ENCODE measurements around the gene SLC12A7. TPM values are rescaled to one million over a fixed set of nuclear protein-coding genes. Genes with fewer than 3 reads are reported as not detected.
A peak's percentile ranks its signal among the peaks of the same experiment; 100 is the strongest.

The SLC12A7 gene
- total RNA-seq, 5 donors from 2014 or later (not counting 1 experiment from before 2014, with no cell fraction given) = 33.7 to 97.4 (median 41.2) TPM

- Histone ChIP-seq H3K4me1 (ENCODE audit: control insufficient read depth in 1 of 2, extremely low read depth in 1 of 2, insufficient read depth in 2 of 2, low read length in 2 of 2) (peaks cover 0 to 10% of the 10 kb centered on the region in 2 experiments), H3K4me3 (ENCODE audit: control insufficient read depth in 1 of 2, extremely low read depth in 1 of 2, low read length in 1 of 2) (no peak overlapping the region), H3K36me3 (ENCODE audit: control insufficient read depth in 2 of 2, extremely low read depth in 1 of 2, insufficient read depth in 1 of 2, low read length in 1 of 2) (no peaks in the 10 kb centered on the region), H3K27me3 (replicated peaks in 1 of 2; ENCODE audit: control insufficient read depth in 2 of 2, extremely low read depth in 1 of 2, insufficient read depth in 2 of 2, low read length in 1 of 2) (peaks cover 6 to 69% of the 10 kb centered on the region in 2 experiments), H3K9me3 (no peaks in the 10 kb centered on the region), H3K27ac (ENCODE audit: low read length) (no peak overlapping the region)
- H3K9me3 Mint-ChIP-seq = no peaks in the 10 kb centered on the region
- no peak for DNase-seq
- WGBS (ENCODE audit: insufficient coverage) = 81% methylated on average over 9 of the region's 12 CpGs
- H3K27me3 Mint-ChIP-seq = peaks cover 15 to 33% of the 10 kb centered on the region in 2 donors
- no peak overlapping the region for H3K4me3 Mint-ChIP-seq
- CTCF ChIA-PET = no interaction called here
- peaks cover 7 to 16% (median 9%) of the 10 kb centered on the region in 3 donors for H3K4me1 Mint-ChIP-seq
- no peak for ATAC-seq (replicated peaks in 1 of 4)
- H3K36me3 Mint-ChIP-seq = no peaks in the 10 kb centered on the region
- no peak overlapping the region for H3K27ac Mint-ChIP-seq
- POLR2A ChIA-PET = no interaction called here
Observed at GRCh38 chr5:1012313-1012841, 99.5 kb downstream of the SLC12A7 start.

GRCh38 chr5:1011741-1012312 is 100.0 kb downstream of the SLC12A7 start:
- peaks cover 7 to 19% (median 9%) of the 10 kb centered on the region in 3 donors for H3K4me1 Mint-ChIP-seq
- H3K4me3 Mint-ChIP-seq = no peak overlapping the region
- ATAC-seq (replicated peaks in 1 of 4) (no peak), DNase-seq (peak in 1 of 35 experiments; percentile 2)
- 89% methylated on average over 14 of the region's 19 CpGs for WGBS (ENCODE audit: insufficient coverage)
- peaks cover 6 to 75% of the 10 kb centered on the region in 2 experiments for H3K27me3 ChIP-seq (replicated peaks in 1 of 2; ENCODE audit: control insufficient read depth in 2 of 2, extremely low read depth in 1 of 2, insufficient read depth in 2 of 2, low read length in 1 of 2)
- H3K4me3 ChIP-seq (ENCODE audit: control insufficient read depth in 1 of 2, extremely low read depth in 1 of 2, low read length in 1 of 2) = no peak overlapping the region
- no peak overlapping the region for H3K27ac ChIP-seq (ENCODE audit: low read length)
- no peaks in the 10 kb centered on the region for H3K36me3 ChIP-seq (ENCODE audit: control insufficient read depth in 2 of 2, extremely low read depth in 1 of 2, insufficient read depth in 1 of 2, low read length in 1 of 2)
- peaks cover 19 to 39% of the 10 kb centered on the region in 2 donors for H3K27me3 Mint-ChIP-seq
- ChIA-PET POLR2A (no interaction called here), CTCF (no interaction called here)
- H3K27ac Mint-ChIP-seq = no peak overlapping the region
- H3K9me3 ChIP-seq = no peaks in the 10 kb centered on the region
- H3K36me3 Mint-ChIP-seq = no peaks in the 10 kb centered on the region
- H3K9me3 Mint-ChIP-seq = no peaks in the 10 kb centered on the region
- H3K4me1 ChIP-seq (ENCODE audit: control insufficient read depth in 1 of 2, extremely low read depth in 1 of 2, insufficient read depth in 2 of 2, low read length in 2 of 2) = peaks cover 0 to 10% of the 10 kb centered on the region in 2 experiments

- Mint-ChIP-seq H3K9me3 (no peaks in the 10 kb centered on the region), H3K36me3 (no peaks in the 10 kb centered on the region), H3K27me3 (peaks cover 19 to 45% of the 10 kb centered on the region in 2 donors), H3K27ac (no peak overlapping the region), H3K4me1 (peaks cover 7 to 20% (median 9%) of the 10 kb centered on the region in 3 donors), H3K4me3 (no peak overlapping the region)
- H3K27me3 ChIP-seq (replicated peaks in 1 of 2; ENCODE audit: control insufficient read depth in 2 of 2, extremely low read depth in 1 of 2, insufficient read depth in 2 of 2, low read length in 1 of 2) = peaks cover 6 to 81% of the 10 kb centered on the region in 2 experiments
- ChIA-PET POLR2A (no interaction called here), CTCF (no interaction called here)
- no peak overlapping the region for H3K27ac ChIP-seq (ENCODE audit: low read length)
- 62% methylated on average over 11 of the region's 11 CpGs for WGBS (ENCODE audit: insufficient coverage)
- no peaks in the 10 kb centered on the region for H3K36me3 ChIP-seq (ENCODE audit: control insufficient read depth in 2 of 2, extremely low read depth in 1 of 2, insufficient read depth in 1 of 2, low read length in 1 of 2)
- ATAC-seq (replicated peaks in 1 of 4) (peak in 1 of 4 experiments; percentile 65), DNase-seq (peak in 27 of 35 experiments; percentile 8 to 61 (median 38))
- no peak overlapping the region for H3K4me3 ChIP-seq (ENCODE audit: control insufficient read depth in 1 of 2, extremely low read depth in 1 of 2, low read length in 1 of 2)
- no peaks in the 10 kb centered on the region for H3K9me3 ChIP-seq
- H3K4me1 ChIP-seq (ENCODE audit: control insufficient read depth in 1 of 2, extremely low read depth in 1 of 2, insufficient read depth in 2 of 2, low read length in 2 of 2) = peaks cover 0 to 10% of the 10 kb centered on the region in 2 experiments
Observed at GRCh38 chr5:1011226-1011631, 100.6 kb downstream of the SLC12A7 start.

GRCh38 chr5:1010641-1011046 is 101.2 kb downstream of the SLC12A7 start:
- Histone ChIP-seq H3K9me3 (no peaks in the 10 kb centered on the region), H3K27ac (ENCODE audit: low read length) (no peak overlapping the region), H3K36me3 (ENCODE audit: control insufficient read depth in 2 of 2, extremely low read depth in 1 of 2, insufficient read depth in 1 of 2, low read length in 1 of 2) (no peaks in the 10 kb centered on the region), H3K4me1 (ENCODE audit: control insufficient read depth in 1 of 2, extremely low read depth in 1 of 2, insufficient read depth in 2 of 2, low read length in 2 of 2) (peaks cover 0 to 16% of the 10 kb centered on the region in 2 experiments), H3K4me3 (ENCODE audit: control insufficient read depth in 1 of 2, extremely low read depth in 1 of 2, low read length in 1 of 2) (no peak overlapping the region), H3K27me3 (replicated peaks in 1 of 2; ENCODE audit: control insufficient read depth in 2 of 2, extremely low read depth in 1 of 2, insufficient read depth in 2 of 2, low read length in 1 of 2) (peaks cover 6 to 85% of the 10 kb centered on the region in 2 experiments)
- H3K4me1 Mint-ChIP-seq = peaks cover 7 to 24% (median 12%) of the 10 kb centered on the region in 3 donors
- H3K27me3 Mint-ChIP-seq = peaks cover 23 to 51% of the 10 kb centered on the region in 2 donors
- CTCF ChIA-PET = interaction anchor here in 1 of 2 donors (1.8 kb wide), 1 partner anchor 87 kb away, joined by 4 read pairs; no protein-coding TSS in a partner anchor
- 74% methylated on average over 9 of the region's 13 CpGs for WGBS (ENCODE audit: insufficient coverage)
- ATAC-seq (replicated peaks in 1 of 4) (no peak), DNase-seq (peak in 1 of 35 experiments; percentile 2)
- H3K4me3 Mint-ChIP-seq = peak overlapping the region in 1 of 3 donors; percentile 46
- no peak overlapping the region for H3K27ac Mint-ChIP-seq
- POLR2A ChIA-PET = no interaction called here
- H3K36me3 Mint-ChIP-seq = no peaks in the 10 kb centered on the region
- H3K9me3 Mint-ChIP-seq = no peaks in the 10 kb centered on the region

GRCh38 chr5:1010181-1010510 is 101.7 kb downstream of the SLC12A7 start:
- Histone ChIP-seq H3K4me1 (ENCODE audit: control insufficient read depth in 1 of 2, extremely low read depth in 1 of 2, insufficient read depth in 2 of 2, low read length in 2 of 2) (peaks cover 3 to 21% of the 10 kb centered on the region in 2 experiments), H3K27me3 (replicated peaks in 1 of 2; ENCODE audit: control insufficient read depth in 2 of 2, extremely low read depth in 1 of 2, insufficient read depth in 2 of 2, low read length in 1 of 2) (peaks cover 6 to 85% of the 10 kb centered on the region in 2 experiments), H3K9me3 (no peaks in the 10 kb centered on the region), H3K27ac (ENCODE audit: low read length) (no peak overlapping the region), H3K4me3 (ENCODE audit: control insufficient read depth in 1 of 2, extremely low read depth in 1 of 2, low read length in 1 of 2) (no peak overlapping the region), H3K36me3 (ENCODE audit: control insufficient read depth in 2 of 2, extremely low read depth in 1 of 2, insufficient read depth in 1 of 2, low read length in 1 of 2) (no peaks in the 10 kb centered on the region)
- WGBS (ENCODE audit: insufficient coverage) = 90% methylated on average over 4 of the region's 4 CpGs
- H3K9me3 Mint-ChIP-seq = no peaks in the 10 kb centered on the region
- ChIA-PET CTCF (interaction anchor here in 1 of 2 donors (1.8 kb wide), 1 partner anchor 86 kb away, joined by 4 read pairs; no protein-coding TSS in a partner anchor), POLR2A (no interaction called here)
- ATAC-seq (replicated peaks in 1 of 4) (no peak), DNase-seq (peak in 1 of 35 experiments; percentile 2)
- no peak overlapping the region for H3K27ac Mint-ChIP-seq
- no peaks in the 10 kb centered on the region for H3K36me3 Mint-ChIP-seq
- H3K4me1 Mint-ChIP-seq = peaks cover 7 to 24% (median 12%) of the 10 kb centered on the region in 3 donors
- H3K4me3 Mint-ChIP-seq = peak overlapping the region in 2 of 3 donors; percentile 46 to 50
- peaks cover 23 to 53% of the 10 kb centered on the region in 2 donors for H3K27me3 Mint-ChIP-seq

GRCh38 chr5:1009359-1010180 is 102.3 kb downstream of the SLC12A7 start:
- Mint-ChIP-seq H3K9me3 (no peaks in the 10 kb centered on the region), H3K27ac (no peak overlapping the region), H3K27me3 (peaks cover 23 to 53% of the 10 kb centered on the region in 2 donors), H3K36me3 (no peaks in the 10 kb centered on the region), H3K4me1 (peaks cover 7 to 24% (median 13%) of the 10 kb centered on the region in 3 donors), H3K4me3 (peak overlapping the region in 2 of 3 donors; percentile 46 to 50)
- Histone ChIP-seq H3K4me1 (ENCODE audit: control insufficient read depth in 1 of 2, extremely low read depth in 1 of 2, insufficient read depth in 2 of 2, low read length in 2 of 2) (peaks cover 6 to 25% of the 10 kb centered on the region in 2 experiments), H3K27me3 (replicated peaks in 1 of 2; ENCODE audit: control insufficient read depth in 2 of 2, extremely low read depth in 1 of 2, insufficient read depth in 2 of 2, low read length in 1 of 2) (peaks cover 6 to 87% of the 10 kb centered on the region in 2 experiments), H3K4me3 (ENCODE audit: control insufficient read depth in 1 of 2, extremely low read depth in 1 of 2, low read length in 1 of 2) (peak overlapping the region in 1 of 2 donors; percentile 40), H3K27ac (ENCODE audit: low read length) (no peak overlapping the region), H3K36me3 (ENCODE audit: control insufficient read depth in 2 of 2, extremely low read depth in 1 of 2, insufficient read depth in 1 of 2, low read length in 1 of 2) (no peaks in the 10 kb centered on the region), H3K9me3 (no peaks in the 10 kb centered on the region)
- ChIA-PET CTCF (interaction anchor here in 1 of 2 donors (0.6 to 1.8 kb wide), 2 partner anchors 24 to 86 kb away, joined by 3 to 4 read pairs; no protein-coding TSS in a partner anchor), POLR2A (no interaction called here)
- ATAC-seq (replicated peaks in 1 of 4) = no peak
- DNase-seq = peak in 1 of 35 experiments; percentile 2
- WGBS (ENCODE audit: insufficient coverage) = 13% methylated on average over 69 of the region's 70 CpGs
